ENCODE data around the gene TFPI2.
"Not testable (repeated sequence)": the region's sequence is repeated elsewhere in the genome, so short reads cannot be mapped to it uniquely, and the experiment has no call there.

The TFPI2 gene

DNA sequence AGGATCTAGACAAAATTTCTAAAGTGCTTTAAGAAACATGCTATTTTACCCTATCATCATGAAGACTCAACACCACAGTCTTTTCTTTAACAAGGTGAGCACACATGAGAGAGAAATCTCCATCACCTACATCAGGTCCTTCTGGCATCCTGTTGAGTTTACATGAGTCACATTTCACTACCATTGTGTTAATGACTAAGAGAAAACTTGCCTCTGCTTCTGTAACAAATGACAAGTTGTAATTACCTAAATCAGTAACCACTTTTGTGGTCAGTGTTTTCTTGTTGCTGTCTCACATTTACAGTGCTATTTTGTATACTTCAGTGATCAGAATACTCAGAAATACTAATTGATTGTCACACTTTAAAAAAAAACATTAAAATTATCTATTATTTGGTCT lies 25.3 kb upstream of the TFPI2 start:
- not testable (repeated sequence) for H3K9me3 ChIP-seq (ENCODE audit: control insufficient read depth, insufficient read depth, low read length); H3K4me1 ChIP-seq (ENCODE audit: insufficient read depth, low read length); H3K36me3 ChIP-seq (ENCODE audit: insufficient read depth, low read length); H3K9ac ChIP-seq (ENCODE audit: low read depth, low read length)

- H3K4me1 ChIP-seq (ENCODE audit: insufficient read depth, low read length); H3K9me3 ChIP-seq (ENCODE audit: control insufficient read depth, insufficient read depth, low read length); H3K36me3 ChIP-seq (ENCODE audit: insufficient read depth, low read length); H3K9ac ChIP-seq (ENCODE audit: low read depth, low read length): not testable (repeated sequence)
Observed at GRCh38 chr7:93915206-93915842, 24.8 kb upstream of the TFPI2 start.

DNA sequence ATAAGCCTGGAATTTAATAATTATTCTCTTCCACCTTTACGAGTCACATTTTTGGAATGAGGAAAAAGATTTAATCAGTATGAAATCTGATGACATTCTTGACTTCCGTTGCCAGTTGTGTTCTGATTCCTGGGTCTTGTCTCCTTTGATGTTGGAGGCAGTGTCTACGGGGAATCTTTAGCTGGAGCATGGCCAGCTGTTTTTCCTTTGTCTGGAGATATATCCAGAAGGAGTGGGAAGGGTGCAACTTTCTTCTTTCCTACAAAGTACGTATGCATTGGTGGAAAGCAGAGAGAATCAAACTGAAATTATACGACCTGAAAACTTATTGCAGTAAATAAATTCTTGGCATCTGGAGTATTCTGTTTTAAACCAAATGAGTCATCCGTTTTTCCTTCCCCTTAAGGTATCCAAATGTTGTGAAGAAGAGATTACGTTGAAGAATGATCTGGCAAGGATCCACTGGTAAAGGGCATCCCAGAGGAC lies 24.1 kb upstream of the TFPI2 start:
- Histone ChIP-seq H3K9me3 (ENCODE audit: control insufficient read depth, insufficient read depth, low read length) (no peaks in the 10 kb centered on the region), H3K4me1 (ENCODE audit: insufficient read depth, low read length) (no peaks in the 10 kb centered on the region), H3K9ac (ENCODE audit: low read depth, low read length) (no peak overlapping the region), H3K36me3 (ENCODE audit: insufficient read depth, low read length) (no peaks in the 10 kb centered on the region)

GRCh38 chr7:93913197-93913596 lies 22.6 kb upstream of the TFPI2 start:
- Histone ChIP-seq H3K36me3 (ENCODE audit: insufficient read depth, low read length) (no peaks in the 10 kb centered on the region), H3K9me3 (ENCODE audit: control insufficient read depth, insufficient read depth, low read length) (no peaks in the 10 kb centered on the region), H3K4me1 (ENCODE audit: insufficient read depth, low read length) (no peaks in the 10 kb centered on the region), H3K9ac (ENCODE audit: low read depth, low read length) (no peak overlapping the region)

- H3K4me1 ChIP-seq (ENCODE audit: insufficient read depth, low read length); H3K36me3 ChIP-seq (ENCODE audit: insufficient read depth, low read length); H3K9me3 ChIP-seq (ENCODE audit: control insufficient read depth, insufficient read depth, low read length); H3K9ac ChIP-seq (ENCODE audit: low read depth, low read length): not testable (repeated sequence)
Observed at GRCh38 chr7:93911661-93912060, 21.1 kb upstream of the TFPI2 start.

DNA sequence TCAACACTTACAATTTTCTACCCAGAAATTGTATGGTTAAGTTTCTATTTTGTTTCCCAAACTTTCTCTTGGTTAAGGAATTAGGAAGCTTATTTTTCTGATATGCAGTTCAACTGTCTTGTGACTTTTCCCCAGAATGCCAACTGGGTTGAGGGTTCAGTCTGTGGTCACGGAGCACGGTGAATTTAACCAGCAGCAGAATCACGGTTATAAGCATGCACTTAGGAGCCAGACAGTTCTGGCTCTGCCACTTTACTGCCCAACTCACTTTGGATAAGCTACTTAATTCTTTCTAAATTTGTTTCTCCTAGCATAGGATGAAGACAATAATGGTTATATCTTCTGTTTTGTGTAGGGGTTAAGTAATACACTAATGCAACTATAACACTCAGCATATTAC lies 20.7 kb upstream of the TFPI2 start:
- not testable (repeated sequence) for H3K9ac ChIP-seq (ENCODE audit: low read depth, low read length); H3K9me3 ChIP-seq (ENCODE audit: control insufficient read depth, insufficient read depth, low read length); H3K36me3 ChIP-seq (ENCODE audit: insufficient read depth, low read length); H3K4me1 ChIP-seq (ENCODE audit: insufficient read depth, low read length)

DNA sequence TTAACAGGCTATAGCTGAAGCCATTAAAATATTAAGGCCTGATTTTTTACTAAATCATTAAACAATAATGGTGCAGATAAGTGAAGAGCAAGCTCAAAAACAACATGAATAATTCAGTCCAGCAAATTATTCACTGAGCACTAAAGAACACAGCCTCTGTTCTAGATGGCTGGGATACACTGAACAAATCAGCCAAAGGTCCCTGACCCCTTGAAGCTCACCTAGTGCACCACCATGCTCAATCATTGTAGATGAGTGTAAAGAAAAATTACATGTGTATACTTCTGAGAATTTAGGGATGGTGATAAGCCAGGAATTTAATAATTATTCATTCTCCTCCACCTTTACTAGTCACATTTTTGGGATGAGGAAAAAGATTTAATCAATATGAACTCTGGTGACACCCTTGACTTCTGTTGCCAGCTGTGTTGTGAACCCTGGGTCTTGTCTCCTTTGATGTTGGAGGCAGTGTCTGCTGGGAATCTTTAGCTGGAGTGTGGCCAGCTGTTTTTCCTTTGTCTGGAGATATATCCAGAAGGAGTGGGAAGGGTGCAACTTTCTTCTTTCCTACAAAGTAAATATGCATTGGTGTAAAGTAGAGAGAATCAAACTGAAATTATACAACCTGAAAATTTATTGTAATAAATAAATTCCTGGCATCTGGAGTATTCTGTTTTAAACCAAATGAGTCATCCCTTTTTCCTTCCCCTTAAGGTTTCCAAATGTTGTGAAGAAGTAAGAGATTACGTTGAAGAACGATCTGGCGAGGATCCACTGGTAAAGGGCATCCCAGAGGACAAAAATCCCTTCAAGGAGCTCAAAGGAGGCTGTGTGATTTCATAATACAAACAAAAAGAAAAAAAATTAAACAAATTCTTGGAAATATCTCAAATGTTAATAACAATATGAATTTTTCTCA lies 19.8 kb upstream of the TFPI2 start:
- H3K9ac ChIP-seq (ENCODE audit: low read depth, low read length) = no peak overlapping the region
- H3K9me3 ChIP-seq (ENCODE audit: control insufficient read depth, insufficient read depth, low read length) = no peaks in the 10 kb centered on the region
- H3K36me3 ChIP-seq (ENCODE audit: insufficient read depth, low read length) = no peaks in the 10 kb centered on the region
- no peaks in the 10 kb centered on the region for H3K4me1 ChIP-seq (ENCODE audit: insufficient read depth, low read length)

- H3K4me1 ChIP-seq (ENCODE audit: insufficient read depth, low read length) = peaks cover 3% of the 10 kb centered on the region; the same call in 1 of the 2 replicates
- no peaks in the 10 kb centered on the region for H3K9me3 ChIP-seq (ENCODE audit: control insufficient read depth, insufficient read depth, low read length)
- no peaks in the 10 kb centered on the region for H3K36me3 ChIP-seq (ENCODE audit: insufficient read depth, low read length)
- H3K9ac ChIP-seq (ENCODE audit: low read depth, low read length) = no peak within 1 kb of the TSS
Observed at GRCh38 chr7:93906267-93906666, 15.7 kb upstream of the TFPI2 start, which contains the start of gene GNGT1. Gene GNGT1, plus strand, starts transcription at chr7:93906567. Its CDS starts 180 bp downstream, at chr7:93906747.

DNA sequence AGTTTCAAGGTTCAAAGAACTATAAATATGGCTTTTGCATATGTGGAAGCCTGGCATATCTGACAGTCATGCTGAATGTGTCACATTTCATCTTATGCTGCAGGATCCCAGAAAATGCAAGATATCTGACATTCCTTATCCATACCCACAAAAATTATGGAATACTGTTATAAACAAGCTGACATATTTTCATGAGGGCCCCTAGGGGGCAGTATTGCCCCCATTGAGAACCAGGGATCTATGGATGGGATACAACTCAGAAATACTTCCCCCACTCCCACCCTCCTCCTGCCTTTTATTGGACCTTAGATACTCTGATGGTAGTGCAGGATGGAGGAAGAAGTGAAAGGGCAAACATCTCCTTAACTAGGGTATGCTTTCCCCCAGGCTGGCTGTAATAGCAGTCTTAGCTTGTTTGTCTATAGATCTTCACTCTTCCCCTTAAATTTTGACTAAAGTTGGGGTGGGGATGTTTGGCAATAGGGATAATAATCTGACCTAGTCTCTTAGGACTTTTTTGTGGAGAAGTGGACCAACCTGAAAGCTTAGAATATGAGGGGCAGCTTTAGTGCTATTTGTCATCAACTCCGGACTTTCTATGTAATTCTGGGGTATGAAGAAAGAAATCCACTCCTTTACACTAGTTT lies 12.3 kb upstream of the TFPI2 start:
- no peaks in the 10 kb centered on the region for H3K9me3 ChIP-seq (ENCODE audit: control insufficient read depth, insufficient read depth, low read length)
- H3K4me1 ChIP-seq (ENCODE audit: insufficient read depth, low read length) = peaks cover 3% of the 10 kb centered on the region; the same call in 1 of the 2 replicates
- H3K9ac ChIP-seq (ENCODE audit: low read depth, low read length) = no peak overlapping the region
- H3K36me3 ChIP-seq (ENCODE audit: insufficient read depth, low read length) = no peaks in the 10 kb centered on the region

- no peaks in the 10 kb centered on the region for H3K36me3 ChIP-seq (ENCODE audit: insufficient read depth, low read length)
- no peak overlapping the region for H3K9ac ChIP-seq (ENCODE audit: low read depth, low read length)
- no peaks in the 10 kb centered on the region for H3K4me1 ChIP-seq (ENCODE audit: insufficient read depth, low read length)
- H3K9me3 ChIP-seq (ENCODE audit: control insufficient read depth, insufficient read depth, low read length) = no peaks in the 10 kb centered on the region
Observed at GRCh38 chr7:93897680-93898079, 7.1 kb upstream of the TFPI2 start.

DNA sequence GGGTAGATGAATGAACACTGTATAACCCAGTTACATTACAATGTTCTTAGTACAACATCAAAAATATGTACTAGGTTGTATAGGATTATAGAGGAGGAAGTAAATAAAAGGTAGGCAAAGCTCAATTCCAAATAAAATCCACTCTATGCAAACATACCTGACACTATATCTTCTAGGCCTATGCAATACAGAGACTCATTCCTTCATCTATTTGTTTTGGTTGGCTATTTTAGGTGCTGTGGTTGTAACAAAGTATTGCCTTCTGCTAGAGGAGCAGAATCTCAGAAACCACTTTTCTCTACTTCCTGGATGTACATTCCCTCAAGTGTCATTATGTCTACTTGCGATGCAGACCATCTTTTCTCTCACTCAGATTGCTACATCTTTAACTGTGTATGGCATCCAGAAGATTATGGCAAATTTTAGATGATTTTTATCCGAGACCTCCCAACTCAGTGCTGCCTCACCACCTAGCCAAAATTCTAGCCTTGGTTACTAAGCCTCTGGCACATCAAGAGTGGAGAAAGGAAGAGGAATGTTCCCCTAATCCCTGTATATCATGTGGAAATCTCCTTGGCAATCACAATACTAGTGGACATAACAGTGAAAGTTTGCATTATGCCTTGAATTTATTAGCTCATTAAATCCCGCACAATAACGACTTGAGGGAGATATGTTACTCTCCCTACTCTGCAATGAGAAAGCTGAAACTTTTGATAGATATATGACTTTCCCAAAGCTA lies 5.5 kb upstream of the TFPI2 start:
- no peak overlapping the region for H3K9ac ChIP-seq (ENCODE audit: low read depth, low read length)
- H3K4me1 ChIP-seq (ENCODE audit: insufficient read depth, low read length) = no peaks in the 10 kb centered on the region
- H3K9me3 ChIP-seq (ENCODE audit: control insufficient read depth, insufficient read depth, low read length) = no peaks in the 10 kb centered on the region
- no peaks in the 10 kb centered on the region for H3K36me3 ChIP-seq (ENCODE audit: insufficient read depth, low read length)

- no peaks in the 10 kb centered on the region for H3K9me3 ChIP-seq (ENCODE audit: control insufficient read depth, insufficient read depth, low read length)
- H3K4me1 ChIP-seq (ENCODE audit: insufficient read depth, low read length) = no peaks in the 10 kb centered on the region
- no peaks in the 10 kb centered on the region for H3K36me3 ChIP-seq (ENCODE audit: insufficient read depth, low read length)
- no peak overlapping the region for H3K9ac ChIP-seq (ENCODE audit: low read depth, low read length)
Observed at GRCh38 chr7:93894966-93895640, 4.5 kb upstream of the TFPI2 start.

GRCh38 chr7:93894426-93894825 lies 3.9 kb upstream of the TFPI2 start:
- Histone ChIP-seq H3K4me1 (ENCODE audit: insufficient read depth, low read length) (0 out of 2 replicates have a peak, but pooled peaks cover 3% of the 10 kb centered on the region), H3K9ac (ENCODE audit: low read depth, low read length) (no peak overlapping the region), H3K36me3 (ENCODE audit: insufficient read depth, low read length) (no peaks in the 10 kb centered on the region), H3K9me3 (ENCODE audit: control insufficient read depth, insufficient read depth, low read length) (no peaks in the 10 kb centered on the region)
